ENCODE results near the gene MGA.

- TF ChIP-seq POLR2A (IDR thresholded peaks at IDR 0.05) (no peak), POLR2AphosphoS5 (IDR thresholded peaks at IDR 0.05) (no peak)
Measured at GRCh38 chr15:41798607-41799487, 138.6 kb downstream of the MGA start.

Data from breast epithelium (tissue), 3 donors.